CD4-positive, alpha-beta T cell treated with Interleukin-4 for 4 hours (primary cell): ENCODE results near the gene SNTG2.
"Not testable (repeated sequence)": the region's sequence is repeated elsewhere in the genome, so short reads cannot be mapped to it uniquely, and the experiment has no call there.

ENCODE experiments used
- DNase-seq: peaks from one replicate; pipeline ENCODE4 v3.0.0-alpha.2; 2020

SNTG2 gene

GRCh38 chr2:1348789-1349188 lies 398.1 kb downstream of the SNTG2 start:
- no peak for DNase-seq

GRCh38 chr2:1350111-1350510 lies 399.5 kb downstream of the SNTG2 start:
- no peak for DNase-seq

- no peak for DNase-seq
These were observed 402.5 kb downstream of the SNTG2 start for GRCh38 chr2:1353124-1353523.

GRCh38 chr2:1353543-1353942 lies 402.9 kb downstream of the SNTG2 start:
- no peak for DNase-seq

GRCh38 chr2:1360144-1360543 lies 409.5 kb downstream of the SNTG2 start:
- DNase-seq = no peak

GRCh38 chr2:1360557-1361250 lies 410.1 kb downstream of the SNTG2 start:
- no peak for DNase-seq

- DNase-seq = no peak
These were observed 412.7 kb downstream of the SNTG2 start for GRCh38 chr2:1363367-1363766.

GRCh38 chr2:1366546-1367134 lies 416.0 kb downstream of the SNTG2 start:
- no peak for DNase-seq

GRCh38 chr2:1367601-1368000 lies 417.0 kb downstream of the SNTG2 start:
- no peak for DNase-seq

GRCh38 chr2:1369905-1370304 lies 419.3 kb downstream of the SNTG2 start:
- no peak for DNase-seq

GRCh38 chr2:1370461-1370860 lies 419.8 kb downstream of the SNTG2 start:
- DNase-seq = no peak

- DNase-seq = no peak
These were observed 420.4 kb downstream of the SNTG2 start for GRCh38 chr2:1371082-1371481.

- DNase-seq = no peak
These were observed 423.2 kb downstream of the SNTG2 start for GRCh38 chr2:1373830-1374229.

- no peak for DNase-seq
These were observed 423.6 kb downstream of the SNTG2 start for GRCh38 chr2:1374287-1374686.

GRCh38 chr2:1375794-1376193 lies 425.1 kb downstream of the SNTG2 start:
- DNase-seq = no peak

GRCh38 chr2:1377473-1377872 lies 426.8 kb downstream of the SNTG2 start:
- DNase-seq = no peak

GRCh38 chr2:1378456-1379150 lies 428.0 kb downstream of the SNTG2 start:
- no peak for DNase-seq

GRCh38 chr2:1381644-1382043 lies 431.0 kb downstream of the SNTG2 start:
- DNase-seq = no peak

- DNase-seq = not testable (repeated sequence)
These were observed 437.5 kb downstream of the SNTG2 start for GRCh38 chr2:1387954-1388725.

GRCh38 chr2:1390118-1390517 lies 439.5 kb downstream of the SNTG2 start:
- not testable (repeated sequence) for DNase-seq

- no peak for DNase-seq
These were observed 442.7 kb downstream of the SNTG2 start for GRCh38 chr2:1393321-1393720.

GRCh38 chr2:1394709-1395408 lies 444.2 kb downstream of the SNTG2 start:
- no peak for DNase-seq

GRCh38 chr2:1397350-1397749 lies 446.7 kb downstream of the SNTG2 start:
- no peak for DNase-seq
